ENCODE results near the gene DRG2.

DRG2 gene

DNA sequence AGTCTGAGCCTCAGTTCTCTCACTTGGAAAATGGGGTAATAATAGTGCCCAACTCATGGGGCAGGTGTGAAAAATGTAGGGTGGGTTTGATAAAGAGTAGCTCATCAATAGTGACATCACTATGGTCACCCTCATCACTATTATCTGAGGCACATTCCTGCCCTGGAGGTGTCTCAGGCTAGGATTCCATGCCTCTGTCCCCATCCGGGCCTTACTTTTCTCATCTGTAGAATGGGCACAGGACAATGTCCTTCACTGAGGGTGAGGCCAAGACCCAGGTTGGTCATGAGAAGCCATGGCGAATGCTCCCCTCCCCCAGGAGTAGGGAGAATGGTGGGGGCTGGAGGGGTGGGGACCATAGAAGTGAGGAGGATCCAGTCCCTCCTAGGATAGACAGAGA lies 51.3 kb downstream of the DRG2 start:
- H3K27me3 ChIP-seq (ENCODE audit: low read depth, low read length): no peaks in the 10 kb centered on the region
- no peak overlapping the region for H3K27ac ChIP-seq (ENCODE audit: low read length)
- no peaks in the 10 kb centered on the region for H3K4me1 ChIP-seq (ENCODE audit: control insufficient read depth in 1 of 2, insufficient read depth in 2 of 2, low read length in 2 of 2)
- no peak overlapping the region for H3K4me3 ChIP-seq (ENCODE audit: low read depth in 1 of 2, low read length in 2 of 2)
- H3K36me3 ChIP-seq (ENCODE audit: control insufficient read depth in 1 of 2, insufficient read depth in 2 of 2, low read length in 2 of 2): no peaks in the 10 kb centered on the region
- H3K9me3 ChIP-seq (ENCODE audit: control insufficient read depth in 1 of 2, low read length in 2 of 2): no peaks in the 10 kb centered on the region

DNA sequence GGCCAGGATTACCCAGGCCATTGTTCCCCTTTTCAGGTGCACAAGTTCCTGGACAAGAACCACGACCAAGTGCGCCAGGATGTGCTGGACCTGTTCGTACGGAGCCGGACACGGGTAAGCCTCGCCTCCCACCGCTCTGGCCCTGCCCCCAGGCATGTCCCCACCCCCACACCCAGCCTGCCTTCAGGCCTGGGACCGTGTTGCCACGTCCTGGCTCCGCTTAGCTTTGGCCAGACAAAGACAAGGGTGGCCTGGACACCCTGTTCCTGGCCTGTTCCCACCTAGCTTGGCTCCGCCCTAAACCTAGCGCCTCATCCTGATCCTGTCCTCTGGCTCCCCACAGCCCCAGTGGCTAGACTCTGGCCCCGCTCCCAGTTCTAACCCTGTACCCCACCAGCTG lies 51.8 kb downstream of the DRG2 start:
- no peak overlapping the region for H3K4me3 ChIP-seq (ENCODE audit: low read depth in 1 of 2, low read length in 2 of 2)
- no peaks in the 10 kb centered on the region for H3K9me3 ChIP-seq (ENCODE audit: control insufficient read depth in 1 of 2, low read length in 2 of 2)
- H3K4me1 ChIP-seq (ENCODE audit: control insufficient read depth in 1 of 2, insufficient read depth in 2 of 2, low read length in 2 of 2): no peaks in the 10 kb centered on the region
- H3K36me3 ChIP-seq (ENCODE audit: control insufficient read depth in 1 of 2, insufficient read depth in 2 of 2, low read length in 2 of 2): no peaks in the 10 kb centered on the region
- no peaks in the 10 kb centered on the region for H3K27me3 ChIP-seq (ENCODE audit: low read depth, low read length)
- no peak overlapping the region for H3K27ac ChIP-seq (ENCODE audit: low read length)

- Histone ChIP-seq H3K36me3 (ENCODE audit: control insufficient read depth in 1 of 2, insufficient read depth in 2 of 2, low read length in 2 of 2) (no peaks in the 10 kb centered on the region), H3K4me1 (ENCODE audit: control insufficient read depth in 1 of 2, insufficient read depth in 2 of 2, low read length in 2 of 2) (no peaks in the 10 kb centered on the region), H3K4me3 (ENCODE audit: low read depth in 1 of 2, low read length in 2 of 2) (no peak overlapping the region), H3K27me3 (ENCODE audit: low read depth, low read length) (no peaks in the 10 kb centered on the region), H3K27ac (ENCODE audit: low read length) (no peak overlapping the region), H3K9me3 (ENCODE audit: control insufficient read depth in 1 of 2, low read length in 2 of 2) (no peaks in the 10 kb centered on the region)
These were observed 52.2 kb downstream of the DRG2 start for GRCh38 chr17:18139949-18140348.

DNA sequence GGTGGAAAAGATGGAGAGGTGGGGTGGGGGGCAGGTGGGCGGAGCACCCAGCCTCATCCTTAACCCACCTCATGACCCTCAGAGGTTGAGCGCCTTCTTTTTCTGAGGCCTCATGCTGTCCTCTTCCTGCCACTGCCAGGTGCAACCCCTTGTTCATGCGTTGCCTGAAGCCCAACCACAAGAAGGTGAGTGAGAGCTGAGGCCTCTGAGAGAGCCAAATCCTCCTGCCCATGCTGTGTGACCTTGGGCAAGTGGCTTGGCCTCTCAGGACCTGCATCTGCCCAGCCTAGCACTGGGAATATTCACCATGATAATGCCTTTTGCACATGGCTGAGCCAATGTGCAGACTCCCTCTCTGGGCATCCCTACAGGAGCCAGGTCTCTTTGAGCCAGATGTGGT lies 52.9 kb downstream of the DRG2 start:
- H3K27ac ChIP-seq (ENCODE audit: low read length): no peak overlapping the region
- no peaks in the 10 kb centered on the region for H3K9me3 ChIP-seq (ENCODE audit: control insufficient read depth in 1 of 2, low read length in 2 of 2)
- H3K4me1 ChIP-seq (ENCODE audit: control insufficient read depth in 1 of 2, insufficient read depth in 2 of 2, low read length in 2 of 2): no peaks in the 10 kb centered on the region
- H3K36me3 ChIP-seq (ENCODE audit: control insufficient read depth in 1 of 2, insufficient read depth in 2 of 2, low read length in 2 of 2): no peaks in the 10 kb centered on the region
- no peak overlapping the region for H3K4me3 ChIP-seq (ENCODE audit: low read depth in 1 of 2, low read length in 2 of 2)
- no peaks in the 10 kb centered on the region for H3K27me3 ChIP-seq (ENCODE audit: low read depth, low read length)

- Histone ChIP-seq H3K4me3 (ENCODE audit: low read depth in 1 of 2, low read length in 2 of 2) (no peak overlapping the region), H3K36me3 (ENCODE audit: control insufficient read depth in 1 of 2, insufficient read depth in 2 of 2, low read length in 2 of 2) (no peaks in the 10 kb centered on the region), H3K4me1 (ENCODE audit: control insufficient read depth in 1 of 2, insufficient read depth in 2 of 2, low read length in 2 of 2) (no peaks in the 10 kb centered on the region), H3K27ac (ENCODE audit: low read length) (no peak overlapping the region), H3K27me3 (ENCODE audit: low read depth, low read length) (no peaks in the 10 kb centered on the region), H3K9me3 (ENCODE audit: control insufficient read depth in 1 of 2, low read length in 2 of 2) (no peaks in the 10 kb centered on the region)
These were observed 53.6 kb downstream of the DRG2 start for GRCh38 chr17:18141210-18141803.

DNA sequence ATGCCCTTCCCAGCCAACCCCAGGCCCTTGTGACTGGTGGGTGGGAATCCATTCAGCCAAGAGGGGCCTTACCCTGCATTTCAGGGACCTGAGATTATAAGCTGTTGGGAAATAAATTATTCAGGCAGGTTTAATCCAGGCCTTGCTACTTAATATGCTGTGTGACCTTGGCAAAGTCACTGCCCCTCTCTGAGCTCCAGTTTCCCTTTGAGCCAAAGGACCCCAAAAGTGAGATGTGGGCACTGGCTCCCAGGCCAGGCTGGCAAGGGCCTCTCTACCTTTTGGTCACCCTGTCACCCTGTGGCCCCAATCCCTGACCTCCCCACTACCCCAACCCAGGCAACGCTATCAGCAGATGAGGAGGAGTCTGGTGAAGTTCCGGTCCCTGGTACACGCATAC lies 54.7 kb downstream of the DRG2 start:
- H3K36me3 ChIP-seq (ENCODE audit: control insufficient read depth in 1 of 2, insufficient read depth in 2 of 2, low read length in 2 of 2): no peaks in the 10 kb centered on the region
- H3K4me3 ChIP-seq (ENCODE audit: low read depth in 1 of 2, low read length in 2 of 2): no peak overlapping the region
- no peaks in the 10 kb centered on the region for H3K4me1 ChIP-seq (ENCODE audit: control insufficient read depth in 1 of 2, insufficient read depth in 2 of 2, low read length in 2 of 2)
- no peak overlapping the region for H3K27ac ChIP-seq (ENCODE audit: low read length)
- no peaks in the 10 kb centered on the region for H3K27me3 ChIP-seq (ENCODE audit: low read depth, low read length)
- no peaks in the 10 kb centered on the region for H3K9me3 ChIP-seq (ENCODE audit: control insufficient read depth in 1 of 2, low read length in 2 of 2)

DNA sequence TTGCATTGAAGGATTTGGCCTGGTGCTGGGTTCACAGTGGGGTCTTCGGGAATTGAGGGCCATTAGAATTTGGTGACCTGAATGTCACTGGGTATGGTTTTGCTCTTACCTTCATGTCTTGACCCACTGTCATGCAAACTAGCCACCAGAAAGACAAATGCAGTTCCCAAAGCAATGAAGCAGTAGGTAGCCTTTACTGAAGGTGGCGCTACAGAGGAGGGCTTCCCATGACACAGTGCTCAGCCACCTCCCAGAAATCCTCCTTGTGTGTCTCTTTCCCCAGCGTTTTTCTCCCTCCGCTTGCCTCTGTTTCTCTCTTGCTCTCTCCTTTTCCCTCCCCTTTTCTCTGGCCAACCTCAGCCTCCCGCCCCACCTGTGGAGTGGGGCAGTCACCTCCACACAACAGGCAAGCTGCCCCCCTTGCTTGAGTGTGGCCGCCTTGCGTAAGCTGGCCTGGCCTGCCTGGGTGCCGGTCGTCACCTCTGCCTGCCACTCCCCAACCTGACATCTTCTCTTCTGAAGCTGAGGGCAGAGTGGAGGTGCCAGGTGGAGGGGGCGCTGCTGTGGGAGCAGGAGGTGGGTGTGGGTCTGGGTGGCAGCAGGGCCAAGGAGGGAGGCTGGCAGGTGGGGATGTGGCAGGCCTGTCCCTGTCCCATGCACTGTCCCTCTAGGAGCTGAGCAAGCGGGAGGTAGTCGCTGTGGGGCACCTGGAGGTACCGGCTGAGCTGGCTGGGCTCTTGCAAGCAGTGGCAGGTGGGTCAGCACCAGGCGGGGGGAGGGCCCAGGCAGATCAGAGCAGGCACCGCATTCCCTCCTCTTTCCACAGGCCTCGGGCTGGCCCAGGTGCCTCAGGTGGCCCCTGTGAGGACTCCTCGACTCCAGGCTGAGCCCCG lies 55.5 kb downstream of the DRG2 start:
- Histone ChIP-seq H3K4me1 (ENCODE audit: control insufficient read depth in 1 of 2, insufficient read depth in 2 of 2, low read length in 2 of 2) (no peaks in the 10 kb centered on the region), H3K36me3 (ENCODE audit: control insufficient read depth in 1 of 2, insufficient read depth in 2 of 2, low read length in 2 of 2) (no peaks in the 10 kb centered on the region), H3K27ac (ENCODE audit: low read length) (no peak overlapping the region), H3K4me3 (ENCODE audit: low read depth in 1 of 2, low read length in 2 of 2) (no peak overlapping the region), H3K27me3 (ENCODE audit: low read depth, low read length) (no peaks in the 10 kb centered on the region), H3K9me3 (ENCODE audit: control insufficient read depth in 1 of 2, low read length in 2 of 2) (no peaks in the 10 kb centered on the region)

- Histone ChIP-seq H3K9me3 (ENCODE audit: control insufficient read depth in 1 of 2, low read length in 2 of 2) (no peaks in the 10 kb centered on the region), H3K27me3 (ENCODE audit: low read depth, low read length) (no peaks in the 10 kb centered on the region), H3K4me1 (ENCODE audit: control insufficient read depth in 1 of 2, insufficient read depth in 2 of 2, low read length in 2 of 2) (no peaks in the 10 kb centered on the region), H3K36me3 (ENCODE audit: control insufficient read depth in 1 of 2, insufficient read depth in 2 of 2, low read length in 2 of 2) (no peaks in the 10 kb centered on the region), H3K27ac (ENCODE audit: low read length) (no peak overlapping the region), H3K4me3 (ENCODE audit: low read depth in 1 of 2, low read length in 2 of 2) (no peak overlapping the region)
These were observed 56.5 kb downstream of the DRG2 start for GRCh38 chr17:18144261-18144660.

GRCh38 chr17:18144855-18145254 lies 57.1 kb downstream of the DRG2 start:
- no peak overlapping the region for H3K27ac ChIP-seq (ENCODE audit: low read length)
- H3K27me3 ChIP-seq (ENCODE audit: low read depth, low read length): no peaks in the 10 kb centered on the region
- H3K36me3 ChIP-seq (ENCODE audit: control insufficient read depth in 1 of 2, insufficient read depth in 2 of 2, low read length in 2 of 2): no peaks in the 10 kb centered on the region
- no peaks in the 10 kb centered on the region for H3K4me1 ChIP-seq (ENCODE audit: control insufficient read depth in 1 of 2, insufficient read depth in 2 of 2, low read length in 2 of 2)
- no peak overlapping the region for H3K4me3 ChIP-seq (ENCODE audit: low read depth in 1 of 2, low read length in 2 of 2)
- no peaks in the 10 kb centered on the region for H3K9me3 ChIP-seq (ENCODE audit: control insufficient read depth in 1 of 2, low read length in 2 of 2)

- H3K9me3 ChIP-seq (ENCODE audit: control insufficient read depth in 1 of 2, low read length in 2 of 2): no peaks in the 10 kb centered on the region
These were observed 58.1 kb downstream of the DRG2 start for GRCh38 chr17:18145811-18146210.

DNA sequence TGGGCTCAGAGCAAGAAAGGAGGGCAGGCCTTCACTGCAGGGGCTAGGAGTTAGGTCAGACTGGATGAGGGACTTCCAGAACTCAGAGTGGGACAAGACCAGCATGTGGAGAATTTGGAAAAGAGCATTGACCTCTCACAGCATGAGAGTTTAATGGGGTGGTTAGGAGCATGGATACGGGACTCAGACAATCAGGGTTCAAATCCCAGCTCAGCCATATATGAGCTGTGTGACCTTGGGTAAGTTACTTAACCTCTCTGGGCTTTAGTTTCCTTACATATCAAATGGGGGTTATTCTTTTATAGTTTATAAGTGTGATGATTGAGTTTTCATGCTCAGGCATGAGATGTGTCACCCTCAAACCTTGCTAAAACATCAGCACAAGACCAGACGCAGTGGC lies 58.5 kb downstream of the DRG2 start:
- Histone ChIP-seq H3K36me3 (ENCODE audit: control insufficient read depth in 1 of 2, insufficient read depth in 2 of 2, low read length in 2 of 2) (no peaks in the 10 kb centered on the region), H3K4me1 (ENCODE audit: control insufficient read depth in 1 of 2, insufficient read depth in 2 of 2, low read length in 2 of 2) (no peaks in the 10 kb centered on the region), H3K27ac (ENCODE audit: low read length) (no peak overlapping the region), H3K27me3 (ENCODE audit: low read depth, low read length) (no peaks in the 10 kb centered on the region), H3K4me3 (ENCODE audit: low read depth in 1 of 2, low read length in 2 of 2) (no peak overlapping the region), H3K9me3 (ENCODE audit: control insufficient read depth in 1 of 2, low read length in 2 of 2) (no peaks in the 10 kb centered on the region)

More at GRCh38 chr17:18145811-18146210, 58.1 kb downstream of the DRG2 start:
- no peaks in the 10 kb centered on the region for H3K27me3 ChIP-seq (ENCODE audit: low read depth, low read length)
- no peak overlapping the region for H3K27ac ChIP-seq (ENCODE audit: low read length)
- H3K4me3 ChIP-seq (ENCODE audit: low read depth in 1 of 2, low read length in 2 of 2): no peak overlapping the region
- no peaks in the 10 kb centered on the region for H3K4me1 ChIP-seq (ENCODE audit: control insufficient read depth in 1 of 2, insufficient read depth in 2 of 2, low read length in 2 of 2)
- no peaks in the 10 kb centered on the region for H3K36me3 ChIP-seq (ENCODE audit: control insufficient read depth in 1 of 2, insufficient read depth in 2 of 2, low read length in 2 of 2)
